Right lobe of liver (tissue), 6 donors: Measurements from ENCODE around the gene MYH7B. TPM values are rescaled to one million over a fixed set of nuclear protein-coding genes. Genes with fewer than 3 reads are reported as not detected.

Experiments used
- ATAC-seq, 4 donors: fragments of 200-7000 bp; cut with Tn5 transposase; one replicate each; pipeline ENCODE4 v1.9.1; 2020; ENCODE audit warnings: mild to moderate bottlenecking in 4 of 4, moderate library complexity in 4 of 4
- DNase-seq, 3 donors: peaks; one replicate each; pipeline ENCODE4 v3.0.0-alpha.2; 2020
- H3K27ac ChIP-seq, 3 donors: fragments of 200-600 bp; one replicate each; pipeline ENCODE4 v1.8.0; 2022
- H3K27me3 ChIP-seq, 2 donors: fragments of 200-600 bp; one replicate each; pipeline ENCODE4 v1.8.0; 2022
- H3K36me3 ChIP-seq, 4 donors: fragments of 200-600 bp; sonication (generic) in 1 of 4; one replicate each; pipeline versions ENCODE4 v1.5.1 to v1.8.0; 2017 to 2022; ENCODE audit warnings: control low read depth in 1 of 4
- H3K4me1 ChIP-seq, 4 donors: fragments of 200-600 bp; sonication (generic) in 1 of 4; one replicate each; pipeline versions ENCODE4 v1.5.1 to v1.8.0; 2017 to 2022; ENCODE audit warnings: control low read depth in 1 of 4
- H3K4me3 ChIP-seq, 3 donors: fragments of 200-600 bp; one replicate each; pipeline ENCODE4 v1.8.0; 2022
- H3K9me3 ChIP-seq, 4 donors: fragments of 200-600 bp; sonication (generic) in 1 of 4; one replicate each; pipeline versions ENCODE4 v1.5.1 to v1.8.0; 2017 to 2022; ENCODE audit warnings: control low read depth in 1 of 4
- POLR2A ChIP-seq: fragments of 450-650 bp; IDR thresholded peaks from one replicate; pipeline ENCODE4 v1.6.1; 2017; ENCODE audit warnings: antibody characterized with exemption, mild to moderate bottlenecking
- WGBS: methylation state at CpG from one replicate; pipeline ENCODE4 v1.1.6; 2018; ENCODE audit warnings: low coverage, low lambda C conversion rate; ENCODE audit not compliant: insufficient coverage; ENCODE audit errors: missing lambda C conversion rate; 5-methylcytosine and 5-hydroxymethylcytosine counted together
- intact Hi-C, 2 donors: fragments of 100-400 bp; cut with DNase I; formaldehyde crosslinking; loops; one replicate each; pipeline versions ENCODE4 v1.11.2 to v1.14.1; 2022
- total RNA-seq, 6 experiments: library from RNA; depleted of rRNA in 2 of 6; stranded (reverse); fragments of >200 nt in 2 of 6; fragmentation: NEBNext Ultra II Directional in 3 of 6; extraction: Animal tissue kit (Norgen Biotek cat#: 25700) in 3 of 6; gene quantifications; one replicate each; pipeline versions ENCODE4 v1.1.0 to v1.2.4, GENCODE V29; 2016 to 2023
- TF ChIP-seq, protein P1 (sequence below), 4 donors: fragments of 200-600 bp in 3 of 4; fragments of 450-650 bp in 1 of 4; IDR thresholded peaks; one replicate each; pipeline versions ENCODE4 v1.5.1 to v1.8.0; 2016 to 2022; ENCODE audit warnings: antibody characterized with exemption in 4 of 4, mild to moderate bottlenecking in 2 of 4
- donor health status: DM: no; HTN: yes; CAD: no.
- donor health status: DM: no; HTN: no; CAD: no.
- donor health status: DM: no; HTN: no; CAD: no.
- donor health status: DM: no; HTN: yes; CAD: no.
- donor health status: DM: no; HTN: yes; CAD: no.

The MYH7B gene
- total RNA-seq, 6 experiments from 2014 or later = 0.11 to 1.0 (median 0.39) TPM; not detected in 1

DNA sequence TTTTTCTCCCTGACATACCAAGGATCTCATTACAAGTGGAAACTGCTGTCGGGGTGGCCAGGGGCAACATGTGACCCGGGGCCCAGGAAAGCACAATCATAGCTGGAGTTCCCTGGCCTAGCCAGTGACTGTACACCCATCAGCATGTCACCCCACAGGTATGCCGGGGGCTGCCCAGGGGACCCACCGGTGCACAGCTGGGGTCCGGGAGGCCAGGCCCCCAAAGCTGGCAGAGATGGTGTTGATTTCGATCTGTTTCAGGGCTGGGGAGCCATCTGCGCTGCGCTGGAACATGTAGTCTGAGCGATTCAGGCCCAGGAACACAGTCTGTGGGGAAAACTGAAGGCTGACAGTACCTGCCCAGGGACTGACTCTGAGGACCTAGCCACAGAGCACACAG is 13.4 kb upstream of the MYH7B start:
- no peak for DNase-seq
- H3K36me3 ChIP-seq = peaks cover 0 to 21% (median 3%) of the 10 kb centered on the region in 4 donors
- no peak for ATAC-seq
- H3K9me3 ChIP-seq = no peaks in the 10 kb centered on the region
- WGBS = 97% methylated on average over 6 of the region's 9 CpGs
- TF ChIP-seq, protein P1, sequence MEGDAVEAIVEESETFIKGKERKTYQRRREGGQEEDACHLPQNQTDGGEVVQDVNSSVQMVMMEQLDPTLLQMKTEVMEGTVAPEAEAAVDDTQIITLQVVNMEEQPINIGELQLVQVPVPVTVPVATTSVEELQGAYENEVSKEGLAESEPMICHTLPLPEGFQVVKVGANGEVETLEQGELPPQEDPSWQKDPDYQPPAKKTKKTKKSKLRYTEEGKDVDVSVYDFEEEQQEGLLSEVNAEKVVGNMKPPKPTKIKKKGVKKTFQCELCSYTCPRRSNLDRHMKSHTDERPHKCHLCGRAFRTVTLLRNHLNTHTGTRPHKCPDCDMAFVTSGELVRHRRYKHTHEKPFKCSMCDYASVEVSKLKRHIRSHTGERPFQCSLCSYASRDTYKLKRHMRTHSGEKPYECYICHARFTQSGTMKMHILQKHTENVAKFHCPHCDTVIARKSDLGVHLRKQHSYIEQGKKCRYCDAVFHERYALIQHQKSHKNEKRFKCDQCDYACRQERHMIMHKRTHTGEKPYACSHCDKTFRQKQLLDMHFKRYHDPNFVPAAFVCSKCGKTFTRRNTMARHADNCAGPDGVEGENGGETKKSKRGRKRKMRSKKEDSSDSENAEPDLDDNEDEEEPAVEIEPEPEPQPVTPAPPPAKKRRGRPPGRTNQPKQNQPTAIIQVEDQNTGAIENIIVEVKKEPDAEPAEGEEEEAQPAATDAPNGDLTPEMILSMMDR (IDR thresholded peaks at IDR 0.05) = no peak
- TF ChIP-seq POLR2A = no peak
- H3K27ac ChIP-seq = no peak overlapping the region
- peaks cover 0 to 11% (median 0%) of the 10 kb centered on the region in 4 donors for H3K4me1 ChIP-seq
- H3K27me3 ChIP-seq = no peaks in the 10 kb centered on the region
- no peak overlapping the region for H3K4me3 ChIP-seq
- intact Hi-C loops = no loop called here

DNA sequence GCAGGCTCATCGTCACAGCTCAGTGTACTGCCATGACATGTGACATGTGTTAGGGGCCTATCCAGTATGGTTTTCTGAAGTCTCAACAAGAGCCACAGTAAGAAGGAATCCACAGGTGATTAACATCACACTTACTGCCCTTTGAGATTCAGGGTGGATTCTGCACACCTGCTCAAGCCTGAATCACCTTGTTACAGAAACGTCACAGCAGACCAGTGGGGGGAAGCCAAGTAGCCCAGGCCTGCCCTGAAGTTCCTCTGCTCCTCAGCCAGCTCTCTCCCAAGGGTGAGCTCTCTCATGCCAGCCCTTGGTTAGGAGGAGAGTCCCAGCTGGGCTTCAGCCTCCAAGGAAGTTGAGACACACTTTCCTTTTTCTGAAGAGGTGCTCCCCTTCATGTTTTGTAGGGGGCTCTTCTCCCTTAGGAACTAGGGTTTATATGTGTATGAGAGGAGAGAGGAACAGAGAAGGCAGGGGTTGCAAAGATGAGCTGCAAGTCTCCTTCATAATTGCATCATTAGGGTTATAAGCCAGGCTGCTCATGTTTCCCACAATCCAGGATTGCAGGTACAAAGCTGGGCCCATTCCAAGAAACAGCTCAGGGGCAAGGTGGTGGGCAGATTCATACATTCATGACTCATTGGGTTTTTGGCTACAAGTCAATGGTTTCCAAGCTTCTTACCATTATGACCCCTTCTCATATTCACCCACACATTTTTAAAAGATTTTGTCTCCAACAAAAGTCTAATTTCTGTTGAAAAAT is 11.7 kb upstream of the MYH7B start:
- Histone ChIP-seq H3K4me1 (peaks cover 0 to 7% (median 0%) of the 10 kb centered on the region in 4 donors), H3K36me3 (peaks cover 0 to 21% (median 3%) of the 10 kb centered on the region in 4 donors), H3K27ac (no peak overlapping the region), H3K9me3 (no peaks in the 10 kb centered on the region), H3K4me3 (no peak overlapping the region), H3K27me3 (no peaks in the 10 kb centered on the region)
- DNase-seq (no peak), ATAC-seq (no peak)
- WGBS = 92% methylated on average over 1 of the region's 2 CpGs
- no peak for TF ChIP-seq POLR2A
- TF ChIP-seq, protein P1 (IDR thresholded peaks at IDR 0.05) = no peak
- intact Hi-C loops = no loop called here

- DNase-seq = no peak
- Histone ChIP-seq H3K36me3 (peaks cover 0 to 21% (median 3%) of the 10 kb centered on the region in 4 donors), H3K9me3 (no peaks in the 10 kb centered on the region), H3K4me1 (peaks cover 0 to 10% (median 2%) of the 10 kb centered on the region in 4 donors), H3K27me3 (no peaks in the 10 kb centered on the region), H3K27ac (no peak overlapping the region), H3K4me3 (no peak overlapping the region)
- TF ChIP-seq POLR2A = no peak
- TF ChIP-seq, protein P1 (IDR thresholded peaks at IDR 0.05) = no peak
- WGBS = 89% methylated on average over 7 of the region's 7 CpGs
- no peak for ATAC-seq
- intact Hi-C loops = no loop called here
These were observed 10.2 kb upstream of the MYH7B start for GRCh38 chr20:34945315-34946077.

DNA sequence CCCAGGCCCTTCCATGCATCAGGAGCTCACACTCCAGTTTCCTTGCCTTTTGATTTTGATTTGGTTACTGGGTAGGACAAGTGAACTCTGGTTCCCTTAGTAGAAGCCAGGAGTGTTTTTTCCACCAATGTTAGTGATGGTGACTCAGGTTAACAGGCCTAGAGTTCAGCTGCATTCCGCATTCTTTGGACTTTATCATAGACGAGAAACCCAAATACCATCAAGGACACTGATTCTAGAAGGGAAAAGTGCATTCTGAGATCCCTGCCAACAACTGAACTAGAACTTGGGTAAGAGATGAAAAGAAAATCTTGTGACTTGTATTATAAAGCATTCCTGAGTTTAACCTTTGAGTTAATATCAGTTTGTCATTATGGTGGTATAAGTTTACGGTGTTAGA is 9.0 kb upstream of the MYH7B start:
- intact Hi-C loops = no loop called here
- no peak overlapping the region for H3K27ac ChIP-seq
- H3K36me3 ChIP-seq = peaks cover 0 to 21% (median 3%) of the 10 kb centered on the region in 4 donors
- no peaks in the 10 kb centered on the region for H3K27me3 ChIP-seq
- no peak overlapping the region for H3K4me3 ChIP-seq
- 90% methylated on average over 3 of the region's 3 CpGs for WGBS
- peaks cover 0 to 10% (median 2%) of the 10 kb centered on the region in 4 donors for H3K4me1 ChIP-seq
- ATAC-seq = no peak
- DNase-seq = no peak
- H3K9me3 ChIP-seq = no peaks in the 10 kb centered on the region
- TF ChIP-seq, protein P1 (IDR thresholded peaks at IDR 0.05) = no peak
- TF ChIP-seq POLR2A = no peak
